ENCODE measurements around the gene NMNAT2. TPM values are rescaled to one million over a fixed set of nuclear protein-coding genes. Genes with fewer than 3 reads are reported as not detected.
"Not testable (repeated sequence)": the region's sequence is repeated elsewhere in the genome, so short reads cannot be mapped to it uniquely, and the experiment has no call there.

The NMNAT2 gene
- total and polyA plus RNA-seq, 2 of the 8 experiments (the other 6 are each of a cell fraction or from before 2014, with no cell fraction given), result 6.5 to 20.9 TPM

GRCh38 chr1:183427591-183427990 lies 9.4 kb upstream of the NMNAT2 start:
- H3K9ac ChIP-seq (replicated peaks in 1 of 4; ENCODE audit: extremely low read depth in 1 of 4, low read depth in 3 of 4, low read length in 3 of 4); H4K20me1 ChIP-seq (replicated peaks in 1 of 2; ENCODE audit: control insufficient read depth in 1 of 2, insufficient read depth in 2 of 2, low read length in 2 of 2); H3K79me1 ChIP-seq (ENCODE audit: low read depth, low read length); H2BK20ac ChIP-seq (ENCODE audit: low read length); H3K36me3 ChIP-seq (ENCODE audit: control insufficient read depth in 2 of 4, insufficient read depth in 4 of 4, low read length in 3 of 4); H4K8ac ChIP-seq (ENCODE audit: extremely low read depth, insufficient read depth, low read length); H3K4me2 ChIP-seq (ENCODE audit: insufficient read depth in 1 of 2, low read depth in 2 of 2, low read length in 2 of 2); H3K14ac ChIP-seq (ENCODE audit: insufficient read length); H3K23ac ChIP-seq (ENCODE audit: insufficient read length); H3K27ac ChIP-seq (ENCODE audit: low read depth, low read length); H3K18ac ChIP-seq (ENCODE audit: extremely low read depth, low read length); H2BK120ac ChIP-seq (replicated peaks; ENCODE audit: low read depth, low read length); H2BK12ac ChIP-seq (ENCODE audit: low read depth, low read length); H2AK5ac ChIP-seq (ENCODE audit: low read depth, low read length); H2BK15ac ChIP-seq (ENCODE audit: low read length); H3K79me2 ChIP-seq (ENCODE audit: control insufficient read depth in 1 of 2, insufficient read depth in 2 of 2, low read length in 2 of 2); FAIRE-seq; H4K5ac ChIP-seq (ENCODE audit: insufficient read length, low read depth, low read length); H2BK5ac ChIP-seq (ENCODE audit: low read depth, low read length); H2AFZ ChIP-seq (ENCODE audit: low read length); H3K56ac ChIP-seq (replicated peaks; ENCODE audit: insufficient read length, low read depth, low read length); H3K4me1 ChIP-seq (replicated peaks in 1 of 4; ENCODE audit: control insufficient read depth in 3 of 4, insufficient read depth in 4 of 4, low read length in 3 of 4); POLR2A ChIA-PET (ENCODE audit: partially characterized antibody); H3K9me3 ChIP-seq (ENCODE audit: insufficient read depth in 2 of 2, low read depth in 1 of 2, low read length in 1 of 2); CTCF ChIA-PET (ENCODE audit: partially characterized antibody); H3K4me3 ChIP-seq (ENCODE audit: extremely low read depth in 1 of 4, insufficient read depth in 2 of 4, low read depth in 3 of 4, low read length in 4 of 4); H4K91ac ChIP-seq (replicated peaks; ENCODE audit: insufficient read length, low read length); H3K23me2 ChIP-seq (ENCODE audit: low read depth, low read length); H3K4ac ChIP-seq (replicated peaks; ENCODE audit: insufficient read length, low read depth, low read length); DNase-seq (ENCODE audit: low read depth in 1 of 2, low spot score in 2 of 2); H3K27me3 ChIP-seq (replicated peaks in 1 of 4; ENCODE audit: control insufficient read depth in 3 of 4, extremely low read depth in 1 of 4, insufficient read depth in 3 of 4, low read length in 3 of 4): not testable (repeated sequence)
- WGBS, 2 experiments (ENCODE audit: extremely low coverage in 1 of 2, insufficient coverage in 1 of 2, insufficient read length in 1 of 2, insufficient replicate concordance in 2 of 2, low coverage in 1 of 2, low lambda C conversion rate in 2 of 2, missing lambda C conversion rate in 1 of 2), result 71% methylated on average over 2 of the region's 3 CpGs; no CpG with 5 or more reads in 1 of the 2 experiments
